Trophoblast cell (in vitro differentiated cells and primary cell): Measurements from ENCODE around the gene PLXNA2.

ENCODE experiments used
- DNase-seq, 2 donors: peaks; one replicate each; pipeline ENCODE4 v3.0.0-alpha.2; 2016
- H2AFZ ChIP-seq: 2 replicates; pipeline ENCODE4 v1.6.1; 2013; ENCODE audit warnings: low read length, moderate library complexity, mild to moderate bottlenecking; ENCODE audit not compliant: insufficient read depth, poor library complexity
- H2AK5ac ChIP-seq: 2 replicates; pipeline ENCODE4 v1.6.1; 2013; ENCODE audit warnings: mild to moderate bottlenecking, low read length
- H2BK120ac ChIP-seq: 2 replicates; pipeline ENCODE4 v1.6.1; 2013; ENCODE audit warnings: low read length, mild to moderate bottlenecking, moderate library complexity; ENCODE audit not compliant: insufficient read depth, poor library complexity
- H2BK12ac ChIP-seq: 2 replicates; pipeline ENCODE4 v1.6.1; 2013; ENCODE audit warnings: mild to moderate bottlenecking, low read length, moderate library complexity
- H2BK5ac ChIP-seq: 2 replicates; pipeline ENCODE4 v1.6.1; 2013; ENCODE audit warnings: low read length, low read depth, moderate library complexity, mild to moderate bottlenecking; ENCODE audit not compliant: poor library complexity
- H3K14ac ChIP-seq: 2 replicates; pipeline ENCODE4 v1.6.1; 2013; ENCODE audit warnings: mild to moderate bottlenecking, low read length
- H3K18ac ChIP-seq: 2 replicates; pipeline ENCODE4 v1.6.1; 2013; ENCODE audit warnings: mild to moderate bottlenecking, low read length
- H3K23ac ChIP-seq: 2 replicates; pipeline ENCODE4 v1.6.1; 2013; ENCODE audit warnings: low read length
- H3K27ac ChIP-seq: 2 replicates; pipeline ENCODE4 v1.5.1; 2013; ENCODE audit warnings: low read depth, mild to moderate bottlenecking, inconsistent platforms, low read length, moderate library complexity
- H3K27me3 ChIP-seq: 2 replicates; pipeline ENCODE4 v1.6.1; 2013; ENCODE audit warnings: inconsistent platforms, mild to moderate bottlenecking, low read length, moderate library complexity; ENCODE audit not compliant: insufficient read depth
- H3K36me3 ChIP-seq, 2 experiments: 1 replicate in 1 of 2; 2 replicates in 1 of 2; pipeline ENCODE4 v1.6.1; 2013; ENCODE audit warnings: low read length in 2 of 2, mild to moderate bottlenecking in 2 of 2, moderate library complexity in 1 of 2; ENCODE audit not compliant: insufficient read depth in 2 of 2, control insufficient read depth in 1 of 2
- H3K4ac ChIP-seq: 2 replicates; pipeline ENCODE4 v1.6.1; 2013; ENCODE audit warnings: low read depth, mild to moderate bottlenecking, low read length, moderate library complexity
- H3K4me1 ChIP-seq, 2 experiments: 1 replicate in 1 of 2; 2 replicates in 1 of 2; pipeline ENCODE4 v1.6.1; 2013; ENCODE audit warnings: low read length in 2 of 2, mild to moderate bottlenecking in 2 of 2, moderate library complexity in 1 of 2; ENCODE audit not compliant: insufficient read depth in 2 of 2, control insufficient read depth in 1 of 2
- H3K4me2 ChIP-seq: 2 replicates; pipeline ENCODE4 v1.6.1; 2013; ENCODE audit warnings: inconsistent platforms, mild to moderate bottlenecking, low read length, moderate library complexity
- H3K4me3 ChIP-seq: 2 replicates; pipeline ENCODE4 v1.5.1; 2013; ENCODE audit warnings: mild to moderate bottlenecking, low read depth, low read length, inconsistent platforms
- H3K79me1 ChIP-seq: one replicate; pipeline ENCODE4 v1.6.1; 2013; ENCODE audit warnings: low read length
- H3K79me2 ChIP-seq: 2 replicates; pipeline ENCODE4 v1.6.1; 2013; ENCODE audit warnings: low read length, mild to moderate bottlenecking; ENCODE audit not compliant: control insufficient read depth, insufficient read depth, poor library complexity
- H3K9ac ChIP-seq: 2 replicates; pipeline ENCODE4 v1.6.1; 2013; ENCODE audit warnings: mild to moderate bottlenecking, low read length
- H3K9me3 ChIP-seq: 2 replicates; pipeline ENCODE4 v1.6.1; 2013; ENCODE audit warnings: low read depth, mild to moderate bottlenecking, control low read depth, inconsistent platforms, low read length; ENCODE audit not compliant: insufficient read depth
- H4K12ac ChIP-seq: 2 replicates; pipeline ENCODE4 v1.6.1; 2013; ENCODE audit warnings: low read depth, mild to moderate bottlenecking, low read length, moderate library complexity
- H4K8ac ChIP-seq: 2 replicates; pipeline ENCODE4 v1.6.1; 2013; ENCODE audit warnings: low read depth, mild to moderate bottlenecking, low read length, moderate library complexity
- H4K91ac ChIP-seq: one replicate; pipeline ENCODE4 v1.6.1; 2013; ENCODE audit warnings: low read depth, mild to moderate bottlenecking, low read length, moderate library complexity
- WGBS: extraction: QIAGEN DNeasy Blood & Tissue Kit; methylation state at CpG from one replicate; pipeline ENCODE4 v1.1.7; 2013; ENCODE audit warnings: missing lambda C conversion rate; ENCODE audit not compliant: insufficient read length, insufficient coverage; ENCODE audit errors: extremely low coverage; 5-methylcytosine and 5-hydroxymethylcytosine counted together

PLXNA2 gene

DNA sequence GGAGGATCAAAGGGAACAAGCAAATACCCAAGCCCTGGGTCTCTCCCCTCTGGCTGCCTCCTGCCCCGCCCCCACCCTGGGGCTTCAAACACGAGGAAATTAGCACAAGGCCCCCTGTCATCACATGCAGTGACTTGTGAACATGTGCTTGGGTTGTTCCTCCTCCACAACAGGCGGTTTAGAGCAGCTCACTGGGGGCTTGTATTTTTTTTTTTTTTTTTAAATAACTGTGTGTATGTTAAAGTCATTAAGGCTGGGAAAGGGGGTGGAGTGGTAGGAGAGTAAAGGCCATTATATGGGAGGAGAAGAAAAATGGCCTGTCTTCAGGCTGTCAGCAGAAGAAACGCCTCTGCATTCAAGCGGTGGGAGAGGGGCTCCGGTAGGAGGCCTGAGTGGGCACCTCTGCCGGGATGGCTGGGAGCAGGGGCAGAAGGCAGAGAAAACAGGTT is 64.2 kb downstream of the PLXNA2 start:
- no peak overlapping the region for H4K91ac ChIP-seq
- no peak overlapping the region for H4K8ac ChIP-seq
- no peak overlapping the region for H3K4me2 ChIP-seq
- no peak overlapping the region for H2AK5ac ChIP-seq
- no peak for DNase-seq
- no peaks in the 10 kb centered on the region for H3K9me3 ChIP-seq
- peaks cover 22 to 35% of the 10 kb centered on the region in 2 experiments for H3K4me1 ChIP-seq
- no peak overlapping the region for H4K12ac ChIP-seq
- no peak overlapping the region for H2BK120ac ChIP-seq
- H3K79me2 ChIP-seq: peaks cover 2% of the 10 kb centered on the region
- WGBS: no CpG with 5 or more reads among the region's 7 CpGs
- H3K36me3 ChIP-seq: peaks cover 4 to 11% of the 10 kb centered on the region in 2 experiments
- no peak overlapping the region for H3K4ac ChIP-seq
- no peak overlapping the region for H3K14ac ChIP-seq
- H3K79me1 ChIP-seq: peaks cover 18% of the 10 kb centered on the region
- peak overlapping the region; percentile 24 for H3K27ac ChIP-seq
- no peak overlapping the region for H2BK5ac ChIP-seq
- H3K18ac ChIP-seq: no peak overlapping the region
- no peak overlapping the region for H2BK12ac ChIP-seq
- no peak overlapping the region for H3K23ac ChIP-seq
- H3K27me3 ChIP-seq: no peaks in the 10 kb centered on the region
- H3K4me3 ChIP-seq: no peak overlapping the region
- H2AFZ ChIP-seq: no peak overlapping the region
- no peak overlapping the region for H3K9ac ChIP-seq

DNA sequence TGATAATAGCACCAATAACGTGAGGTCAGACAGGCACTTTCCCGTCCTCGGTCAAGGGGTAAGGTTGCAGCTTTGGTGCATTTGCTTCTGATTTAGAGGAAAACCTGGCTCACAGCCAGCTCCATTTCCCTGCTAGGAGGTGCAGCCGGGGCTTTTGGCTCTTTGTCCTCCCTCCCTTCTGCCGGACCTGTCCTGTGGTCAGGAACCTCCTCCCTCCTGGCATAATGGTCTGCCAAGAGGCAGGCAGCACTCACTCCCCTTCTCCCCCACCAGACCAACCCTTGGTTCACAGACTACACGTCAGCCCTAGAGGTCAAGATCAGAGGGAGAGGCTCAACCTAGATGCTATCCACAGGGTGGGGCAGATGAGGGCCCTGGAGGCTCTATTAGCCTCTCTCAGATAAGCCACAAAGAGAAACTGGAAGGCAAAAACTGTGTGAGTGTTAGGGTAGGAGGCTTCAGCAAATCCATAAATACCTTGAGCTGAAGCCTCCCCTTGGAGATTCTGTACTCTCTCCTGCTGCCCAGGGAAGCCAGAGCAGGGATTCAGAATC is 64.8 kb downstream of the PLXNA2 start:
- no peak overlapping the region for H3K23ac ChIP-seq
- no peak overlapping the region for H3K27ac ChIP-seq
- no peak overlapping the region for H3K4me3 ChIP-seq
- H2AK5ac ChIP-seq: no peak overlapping the region
- no peak overlapping the region for H3K14ac ChIP-seq
- no peaks in the 10 kb centered on the region for H3K27me3 ChIP-seq
- no peak overlapping the region for H4K12ac ChIP-seq
- H4K91ac ChIP-seq: peak overlapping the region; percentile 16
- H3K9ac ChIP-seq: no peak overlapping the region
- peaks cover 4 to 11% of the 10 kb centered on the region in 2 experiments for H3K36me3 ChIP-seq
- H2BK5ac ChIP-seq: no peak overlapping the region
- peaks cover 15% of the 10 kb centered on the region for H3K79me1 ChIP-seq
- WGBS: no CpG with 5 or more reads among the region's 6 CpGs
- H4K8ac ChIP-seq: no peak overlapping the region
- no peaks in the 10 kb centered on the region for H3K79me2 ChIP-seq
- no peak overlapping the region for H3K18ac ChIP-seq
- no peak overlapping the region for H3K4me2 ChIP-seq
- H2BK12ac ChIP-seq: no peak overlapping the region
- no peak overlapping the region for H2BK120ac ChIP-seq
- H3K4me1 ChIP-seq: peaks cover 18 to 33% of the 10 kb centered on the region in 2 experiments
- no peak overlapping the region for H3K4ac ChIP-seq
- H2AFZ ChIP-seq: no peak overlapping the region
- H3K9me3 ChIP-seq: no peaks in the 10 kb centered on the region
- DNase-seq: peak; percentile 80 to 89

DNA sequence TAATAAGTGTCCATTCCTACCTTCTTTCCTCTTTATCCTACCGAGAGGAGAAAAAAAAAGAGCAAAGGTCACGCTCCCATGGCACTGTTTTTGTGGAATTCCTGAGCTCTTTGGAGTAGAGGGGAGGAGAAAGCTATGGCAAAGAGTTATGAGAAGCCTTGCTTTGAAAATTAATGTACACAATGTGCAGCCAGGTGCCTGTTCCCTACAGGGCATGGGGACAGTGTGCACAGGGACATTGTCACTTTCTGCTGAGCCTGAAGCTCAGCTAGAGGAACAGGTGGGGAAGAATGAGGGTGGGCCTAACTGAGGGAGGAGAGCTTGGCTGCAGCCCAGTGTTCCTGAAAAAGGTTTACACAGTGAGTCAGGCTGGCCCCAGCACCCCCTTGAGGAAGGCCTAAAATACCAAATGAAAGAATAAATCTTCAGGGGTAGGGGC is 66.1 kb downstream of the PLXNA2 start:
- DNase-seq: no peak
- no peak overlapping the region for H4K8ac ChIP-seq
- no CpG with 5 or more reads among the region's 2 CpGs for WGBS
- H3K14ac ChIP-seq: peak overlapping the region; percentile 17
- H2BK120ac ChIP-seq: no peak overlapping the region
- H3K23ac ChIP-seq: no peak overlapping the region
- no peak overlapping the region for H4K12ac ChIP-seq
- H2AK5ac ChIP-seq: no peak overlapping the region
- no peaks in the 10 kb centered on the region for H3K9me3 ChIP-seq
- H3K9ac ChIP-seq: no peak overlapping the region
- no peaks in the 10 kb centered on the region for H3K79me2 ChIP-seq
- no peak overlapping the region for H3K4ac ChIP-seq
- H3K4me3 ChIP-seq: no peak overlapping the region
- peaks cover 13 to 18% of the 10 kb centered on the region in 2 experiments for H3K36me3 ChIP-seq
- peak overlapping the region; percentile 37 for H3K18ac ChIP-seq
- H3K27ac ChIP-seq: no peak overlapping the region
- no peak overlapping the region for H3K4me2 ChIP-seq
- H3K27me3 ChIP-seq: no peaks in the 10 kb centered on the region
- no peak overlapping the region for H2BK5ac ChIP-seq
- no peak overlapping the region for H2BK12ac ChIP-seq
- H2AFZ ChIP-seq: no peak overlapping the region
- no peak overlapping the region for H4K91ac ChIP-seq
- peaks cover 12% of the 10 kb centered on the region for H3K79me1 ChIP-seq
- H3K4me1 ChIP-seq: peaks cover 18 to 32% of the 10 kb centered on the region in 2 experiments

DNA sequence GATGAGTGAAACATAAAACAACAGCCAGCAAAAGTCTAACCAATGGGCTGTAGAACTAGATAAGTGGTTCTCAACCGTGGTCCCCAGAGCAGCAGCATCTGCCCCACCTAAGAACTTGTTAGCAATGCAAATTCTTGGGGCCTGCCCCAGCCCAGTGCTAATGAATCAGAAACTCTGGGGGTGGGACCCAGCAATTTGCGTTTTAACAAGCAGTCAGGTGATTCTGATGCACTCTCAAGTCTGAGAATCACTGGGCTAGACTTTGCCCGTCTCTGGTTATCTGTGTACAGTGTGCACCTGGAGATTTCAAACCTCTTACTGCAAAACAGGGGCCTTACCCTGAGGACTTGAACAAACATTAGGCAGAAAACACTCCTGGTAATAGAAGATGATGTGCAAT is 66.5 kb downstream of the PLXNA2 start:
- H3K27me3 ChIP-seq: no peaks in the 10 kb centered on the region
- H3K27ac ChIP-seq: no peak overlapping the region
- no peaks in the 10 kb centered on the region for H3K79me2 ChIP-seq
- no peak overlapping the region for H2BK5ac ChIP-seq
- no peak overlapping the region for H3K18ac ChIP-seq
- no peak overlapping the region for H3K4ac ChIP-seq
- peaks cover 13 to 15% of the 10 kb centered on the region in 2 experiments for H3K36me3 ChIP-seq
- H2AFZ ChIP-seq: no peak overlapping the region
- DNase-seq: no peak
- WGBS: no CpG with 5 or more reads among the region's 3 CpGs
- no peak overlapping the region for H3K9ac ChIP-seq
- H4K8ac ChIP-seq: no peak overlapping the region
- H3K4me1 ChIP-seq: peaks cover 15 to 29% of the 10 kb centered on the region in 2 experiments
- H2BK120ac ChIP-seq: no peak overlapping the region
- H3K14ac ChIP-seq: no peak overlapping the region
- no peak overlapping the region for H3K4me2 ChIP-seq
- no peak overlapping the region for H4K12ac ChIP-seq
- H3K79me1 ChIP-seq: peaks cover 8% of the 10 kb centered on the region
- H4K91ac ChIP-seq: no peak overlapping the region
- no peak overlapping the region for H2BK12ac ChIP-seq
- no peak overlapping the region for H3K4me3 ChIP-seq
- H2AK5ac ChIP-seq: no peak overlapping the region
- H3K23ac ChIP-seq: no peak overlapping the region
- no peaks in the 10 kb centered on the region for H3K9me3 ChIP-seq
